Measurements from ENCODE around the gene ATP8B3.

ATP8B3 gene

GRCh38 chr19:1754018-1754635 is 57.9 kb downstream of the ATP8B3 start:
- no peak for DNase-seq

- DNase-seq, result no peak
Observed at GRCh38 chr19:1752757-1753728, 59.0 kb downstream of the ATP8B3 start, which contains the start of gene ONECUT3. Gene ONECUT3 (plus strand): TSS chr19:1753506. CDS start chr19:1753663, 157 bp downstream.

GRCh38 chr19:1752009-1752756 is 59.9 kb downstream of the ATP8B3 start:
- no peak for DNase-seq

- no peak for DNase-seq
Observed at GRCh38 chr19:1751367-1752008, 60.6 kb downstream of the ATP8B3 start.

- no peak for DNase-seq
Observed at GRCh38 chr19:1750343-1751021, 61.6 kb downstream of the ATP8B3 start.

- DNase-seq, result no peak
Observed at GRCh38 chr19:1749373-1750342, 62.4 kb downstream of the ATP8B3 start.

- no peak for DNase-seq
Observed at GRCh38 chr19:1748873-1749341, 63.2 kb downstream of the ATP8B3 start.

- no peak for DNase-seq
Observed at GRCh38 chr19:1748115-1748872, 63.8 kb downstream of the ATP8B3 start.

- DNase-seq, result peak; percentile 29
Observed at GRCh38 chr19:1747285-1748114, 64.6 kb downstream of the ATP8B3 start.

GRCh38 chr19:1746401-1747284 is 65.4 kb downstream of the ATP8B3 start:
- DNase-seq, result no peak

- DNase-seq, result no peak
Observed at GRCh38 chr19:1745589-1746031, 66.5 kb downstream of the ATP8B3 start.

GRCh38 chr19:1744822-1745563 is 67.1 kb downstream of the ATP8B3 start:
- DNase-seq, result no peak

- DNase-seq, result no peak
Observed at GRCh38 chr19:1744133-1744665, 67.9 kb downstream of the ATP8B3 start.

GRCh38 chr19:1742989-1743696 is 68.9 kb downstream of the ATP8B3 start:
- DNase-seq, result no peak

GRCh38 chr19:1739960-1740629 is 72.0 kb downstream of the ATP8B3 start:
- no peak for DNase-seq

- DNase-seq, result no peak
Observed at GRCh38 chr19:1736927-1737326, 75.1 kb downstream of the ATP8B3 start.

Measured in stimulated activated CD4-positive, alpha-beta T cell treated with anti-CD3 and anti-CD28 coated beads, Interleukin-4, amount 100 ng/mL, for 1 hour (primary cell).